GM19193 (cell line): Measurements from ENCODE around the gene KIF13A.

ENCODE experiments used
- POLR2A ChIP-seq: IDR thresholded peaks from 4 replicates; pipeline ENCODE4 v1.6.1; 2011; ENCODE audit not compliant: insufficient read depth, insufficient read length; ENCODE audit errors: extremely low read depth

Gene KIF13A

GRCh38 chr6:17900011-17900410 is 87.4 kb downstream of the KIF13A start:
- no peak for TF ChIP-seq POLR2A

GRCh38 chr6:17899491-17899890 is 87.9 kb downstream of the KIF13A start:
- TF ChIP-seq POLR2A = no peak

GRCh38 chr6:17897681-17898080 is 89.8 kb downstream of the KIF13A start:
- no peak for TF ChIP-seq POLR2A

- TF ChIP-seq POLR2A = no peak
Measured at GRCh38 chr6:17894905-17895304, 92.5 kb downstream of the KIF13A start.

- no peak for TF ChIP-seq POLR2A
Measured at GRCh38 chr6:17894191-17894590, 93.2 kb downstream of the KIF13A start.

GRCh38 chr6:17892097-17892686 is 95.2 kb downstream of the KIF13A start:
- TF ChIP-seq POLR2A = no peak

GRCh38 chr6:17890309-17890708 is 97.1 kb downstream of the KIF13A start:
- no peak for TF ChIP-seq POLR2A

GRCh38 chr6:17886891-17887290 is 100.5 kb downstream of the KIF13A start:
- TF ChIP-seq POLR2A = no peak

- TF ChIP-seq POLR2A = no peak
Measured at GRCh38 chr6:17885889-17886576, 101.4 kb downstream of the KIF13A start.

GRCh38 chr6:17884498-17885478 is 102.6 kb downstream of the KIF13A start:
- no peak for TF ChIP-seq POLR2A

GRCh38 chr6:17883665-17884497 is 103.6 kb downstream of the KIF13A start:
- TF ChIP-seq POLR2A = no peak

GRCh38 chr6:17881085-17881858 is 106.2 kb downstream of the KIF13A start:
- TF ChIP-seq POLR2A = no peak

- TF ChIP-seq POLR2A = no peak
Measured at GRCh38 chr6:17879184-17879583, 108.3 kb downstream of the KIF13A start.

- TF ChIP-seq POLR2A = no peak
Measured at GRCh38 chr6:17878734-17879133, 108.7 kb downstream of the KIF13A start.
